Stimulated activated CD4-positive, alpha-beta T cell treated with anti-CD3 and anti-CD28 coated beads, Interleukin-15, amount 100 ng/mL, for 48 hours (primary cell): ENCODE results near the gene PRX.
A peak's percentile ranks its signal among the peaks of the same experiment; 100 is the strongest.
"Not testable (repeated sequence)": the region's sequence is repeated elsewhere in the genome, so short reads cannot be mapped to it uniquely, and the experiment has no call there.

Experiments
- DNase-seq, 2 donors: peaks; one replicate each; pipeline ENCODE4 v3.0.0-alpha.2; 2020; ENCODE audit warnings: low read depth in 2 of 2

PRX gene

DNA sequence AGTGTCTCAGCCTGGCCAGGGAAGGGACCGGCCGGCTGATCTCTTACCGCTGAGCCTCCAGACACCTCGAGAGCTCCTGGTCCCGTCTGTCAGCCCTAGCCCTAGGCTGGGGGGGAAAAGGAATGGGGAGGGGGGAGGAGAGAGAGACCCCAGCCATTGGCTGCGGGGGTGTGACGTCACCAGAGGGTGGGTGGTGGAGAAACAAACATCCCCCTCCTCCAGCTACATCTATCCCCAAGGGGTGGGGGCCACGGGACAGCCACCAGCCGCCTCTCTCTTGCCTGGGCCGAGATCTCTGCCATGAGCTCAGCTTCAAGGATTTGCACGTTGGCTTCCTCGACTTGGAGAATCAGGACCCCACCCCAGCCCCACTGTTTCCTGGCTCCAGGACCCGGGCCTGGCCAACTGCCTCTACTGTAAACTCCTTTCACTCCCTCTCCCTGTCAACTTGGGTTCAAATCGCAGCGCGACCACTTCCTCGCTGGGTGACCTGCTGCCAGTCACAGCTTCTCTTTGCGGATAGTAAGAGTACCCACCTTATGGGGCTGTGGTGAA is at the start of gene PRX:
PRX (minus strand) TSS at position 88 of the 555 bp plus-strand sequence. CDS start 5,446 bp downstream, outside the sequence.
- DNase-seq, result no peak

DNA sequence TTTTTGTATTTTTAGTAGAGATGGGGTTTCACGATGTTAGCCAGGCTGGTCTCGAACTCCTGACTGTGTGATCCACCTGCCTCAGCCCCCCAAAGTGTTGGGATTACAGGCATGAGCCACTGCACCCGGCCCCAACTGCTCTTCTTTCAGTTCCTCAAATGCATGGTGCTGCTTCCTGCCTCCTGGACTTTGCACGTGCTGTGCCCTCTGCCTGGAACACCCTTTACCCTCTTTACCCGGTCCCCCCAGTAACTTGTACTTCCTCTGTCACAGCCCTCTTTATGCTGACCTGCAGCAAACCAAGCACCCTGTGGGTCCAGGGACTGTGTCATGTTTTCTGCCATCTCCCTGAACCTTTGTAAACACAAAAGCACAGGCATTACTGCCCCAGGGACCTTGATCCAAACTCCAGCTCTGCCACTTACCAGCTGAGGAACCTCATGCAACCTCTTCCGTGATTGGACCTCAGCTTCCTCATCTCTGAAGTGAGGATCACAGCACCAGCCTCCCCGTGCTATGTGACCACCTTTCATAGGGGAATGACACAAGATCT is 48.6 kb upstream of the PRX start:
- DNase-seq, result no peak

DNA sequence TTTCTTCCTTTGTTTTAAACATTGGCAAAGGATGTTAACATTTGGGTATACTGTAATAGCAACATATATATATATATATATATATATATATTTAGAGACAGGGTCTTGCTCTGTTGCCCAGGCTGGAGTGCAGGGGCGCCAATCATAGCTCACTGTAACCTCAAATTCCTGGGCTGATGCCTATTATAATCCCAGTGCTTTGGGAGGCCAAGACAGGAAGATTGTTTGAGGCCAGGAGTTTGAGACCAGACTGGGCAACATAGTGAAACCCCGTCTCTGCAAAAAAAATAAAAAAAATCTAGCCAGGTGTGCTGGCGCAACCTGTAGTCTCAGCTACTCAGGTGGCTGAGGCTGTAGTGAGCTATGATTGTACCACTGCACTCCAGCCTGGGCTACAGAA is 47.0 kb upstream of the PRX start:
- no peak for DNase-seq

- no peak for DNase-seq
These were observed 45.4 kb upstream of the PRX start for GRCh38 chr19:40458597-40458974.

DNA sequence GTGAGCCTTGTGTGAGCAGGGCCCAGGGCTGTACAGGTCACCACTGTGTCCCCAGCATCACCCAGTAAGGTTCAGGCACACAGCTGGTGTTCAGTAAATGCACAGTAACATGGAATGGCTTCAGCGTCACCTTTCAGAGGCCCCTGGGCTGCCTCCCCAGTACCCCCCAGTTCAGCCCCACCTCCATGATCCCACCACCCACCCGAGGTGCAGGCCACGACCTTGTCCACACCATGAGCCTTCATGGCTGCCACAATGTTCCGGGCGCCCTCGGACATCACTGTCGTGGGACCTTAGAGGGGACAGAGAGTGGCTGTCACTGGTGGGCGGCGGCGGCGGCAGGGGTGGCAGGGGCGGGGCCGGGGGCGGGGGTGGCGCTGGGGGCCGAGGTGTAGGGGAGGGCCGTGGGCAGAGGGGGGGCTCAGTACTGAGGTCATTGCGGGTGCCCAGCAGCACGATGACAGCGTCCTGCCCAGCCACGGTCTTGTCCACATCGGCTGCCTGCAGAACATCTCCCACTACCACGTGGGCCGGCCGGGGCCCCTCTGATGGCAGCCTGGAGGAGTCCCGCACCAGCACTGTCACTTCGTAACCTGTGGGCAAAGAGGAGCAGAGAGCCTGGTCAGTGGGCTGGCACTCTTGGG is 44.9 kb upstream of the PRX start:
- no peak for DNase-seq

GRCh38 chr19:40457048-40457447 is 43.9 kb upstream of the PRX start:
- no peak for DNase-seq

GRCh38 chr19:40453943-40454342 is 40.8 kb upstream of the PRX start:
- DNase-seq, result not testable (repeated sequence)

GRCh38 chr19:40453151-40453735 is 40.1 kb upstream of the PRX start:
- DNase-seq, result no peak

- no peak for DNase-seq
These were observed 38.8 kb upstream of the PRX start for GRCh38 chr19:40452016-40452415.

GRCh38 chr19:40450664-40451063 is 37.5 kb upstream of the PRX start:
- no peak for DNase-seq

- no peak for DNase-seq
These were observed 36.3 kb upstream of the PRX start for GRCh38 chr19:40449506-40449905.

GRCh38 chr19:40446263-40446784 is 33.1 kb upstream of the PRX start:
- DNase-seq, result no peak

DNA sequence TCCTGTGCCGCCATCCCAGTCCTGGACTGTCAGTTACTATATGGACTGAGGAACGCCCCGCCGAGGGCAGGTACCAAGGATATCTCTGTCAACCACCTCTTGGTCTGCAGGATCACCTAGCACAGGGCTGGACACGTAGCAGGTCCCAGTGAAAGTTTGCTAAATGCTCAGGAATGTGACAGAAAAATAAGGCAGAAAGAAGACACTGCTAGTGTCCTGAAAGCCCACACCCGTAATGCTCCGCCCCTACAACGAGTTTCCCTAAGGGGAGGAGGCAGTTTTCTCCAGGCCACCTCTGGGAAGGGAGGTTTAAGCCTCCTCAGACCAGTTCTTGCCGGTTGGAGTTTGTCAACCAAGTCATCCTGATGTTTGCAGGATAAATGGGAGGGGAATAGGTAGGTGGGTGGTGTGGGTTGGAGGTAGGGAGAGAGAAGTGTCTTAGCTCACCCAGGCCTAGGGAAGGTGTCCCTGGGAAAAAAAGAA is 32.6 kb upstream of the PRX start:
- no peak for DNase-seq

DNA sequence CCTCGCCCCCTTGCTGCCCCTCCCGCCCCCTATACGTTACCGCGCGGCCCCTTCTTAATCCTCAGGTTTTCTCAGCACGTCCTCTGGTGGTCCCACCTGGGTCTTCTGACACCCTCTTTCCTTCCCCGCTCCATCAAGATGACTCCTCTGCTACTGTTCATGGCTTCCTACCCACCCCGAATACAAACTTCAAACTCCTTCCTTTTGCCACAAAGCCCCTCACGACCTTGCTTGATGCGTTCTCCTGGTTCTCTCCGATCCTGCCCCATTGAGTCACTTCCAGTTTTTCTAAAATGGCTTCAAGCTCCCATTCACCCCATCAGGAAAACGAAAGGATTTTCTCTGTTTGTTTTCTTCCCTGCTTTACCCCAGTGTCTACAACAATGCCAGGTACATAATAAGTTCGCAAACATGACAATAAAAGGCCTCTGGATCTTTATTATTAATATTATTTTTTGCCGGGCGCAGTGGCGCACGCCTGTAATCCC is 31.7 kb upstream of the PRX start:
- DNase-seq, result no peak

DNA sequence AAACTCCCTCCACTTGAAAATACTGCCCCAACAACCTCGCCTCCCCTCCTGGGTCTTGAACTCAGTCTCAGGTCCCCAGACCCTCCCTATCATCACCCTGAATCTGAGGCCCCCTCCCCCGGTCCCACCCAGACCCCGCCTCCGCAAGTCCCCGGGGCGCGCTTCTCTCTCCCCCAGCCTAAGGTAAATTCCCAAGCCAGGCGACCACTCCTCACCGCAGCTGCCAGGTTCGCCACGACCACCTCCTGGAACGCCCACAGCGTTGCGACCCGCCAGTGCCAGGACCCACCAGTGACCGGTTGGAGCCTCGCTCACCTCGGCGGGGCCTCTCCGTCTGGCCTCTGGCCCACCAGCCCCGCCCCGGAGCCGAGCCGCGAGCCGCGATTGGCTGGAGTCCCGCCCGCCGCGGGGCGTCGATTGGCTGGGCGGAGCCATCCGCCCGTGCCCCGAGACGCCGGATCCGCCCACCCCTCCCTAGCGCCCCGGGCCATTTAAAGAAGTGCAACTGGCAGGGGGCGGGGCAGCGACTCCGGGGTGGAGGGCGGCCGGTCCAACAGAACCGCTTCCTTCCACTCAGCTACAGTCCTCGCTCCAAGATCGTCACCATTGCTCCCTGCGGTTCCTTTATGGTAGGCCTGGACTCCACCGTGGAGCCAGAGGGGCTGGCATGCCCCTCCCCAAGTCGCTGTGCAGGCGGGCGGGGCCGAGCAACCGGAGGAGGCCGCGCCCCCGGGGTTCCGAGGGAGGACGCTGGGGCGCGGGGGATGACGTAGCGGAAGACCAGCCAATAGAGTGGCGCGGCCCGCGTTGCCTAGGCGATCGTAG is 31.0 kb upstream of the PRX start, which contains the start of gene SERTAD3:
SERTAD3 (minus strand) TSS at position 336 of the 825 bp plus-strand sequence. CDS start 2,255 bp downstream, outside the sequence.
- peak; percentile 91 to 97 for DNase-seq

GRCh38 chr19:40443131-40443999 is 30.2 kb upstream of the PRX start:
- peak; percentile 99 for DNase-seq

- DNase-seq, result no peak
These were observed 29.4 kb upstream of the PRX start for GRCh38 chr19:40442328-40443130.

DNA sequence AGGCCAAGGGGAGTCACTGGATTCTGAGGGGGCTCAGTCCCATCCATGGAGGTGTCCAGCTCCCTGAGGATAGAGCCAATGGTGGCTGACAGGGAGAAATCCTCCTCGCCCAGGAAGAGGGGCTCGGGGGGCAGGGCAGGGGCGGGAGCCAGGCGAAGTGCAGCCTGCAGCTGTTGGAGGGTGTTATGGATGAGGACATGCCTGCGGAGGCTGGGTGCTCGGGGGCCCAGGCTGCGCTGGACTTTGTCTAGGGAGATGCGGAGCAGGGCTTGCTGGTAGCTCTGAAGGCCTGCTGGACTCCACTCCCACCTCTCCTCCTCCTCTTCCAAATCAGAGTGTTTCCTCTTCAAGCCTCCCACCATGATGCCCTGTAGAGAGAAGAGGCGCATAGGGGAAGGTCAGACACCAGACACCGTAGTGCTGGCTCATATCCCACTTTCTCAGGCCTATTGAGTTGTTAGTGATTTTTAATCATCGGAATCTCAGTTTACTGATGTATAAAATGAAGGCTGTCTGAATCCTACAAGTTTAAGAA is 28.6 kb upstream of the PRX start:
- DNase-seq, result no peak

GRCh38 chr19:40438284-40438683 is 25.1 kb upstream of the PRX start:
- DNase-seq, result no peak
